Right lobe of liver (tissue), 4 donors: ENCODE results near the gene PRDX6.

Experiments
- POLR2A ChIP-seq: fragments of 450-650 bp; IDR thresholded peaks from one replicate; pipeline ENCODE4 v1.6.1; 2017; ENCODE audit warnings: antibody characterized with exemption, mild to moderate bottlenecking
- TF ChIP-seq, protein P1 (sequence below), 4 donors: fragments of 200-600 bp in 3 of 4; fragments of 450-650 bp in 1 of 4; IDR thresholded peaks; one replicate each; pipeline versions ENCODE4 v1.5.1 to v1.8.0; 2016 to 2022; ENCODE audit warnings: antibody characterized with exemption in 4 of 4, mild to moderate bottlenecking in 2 of 4
- donor health status: DM: no; HTN: no; CAD: no.
- donor health status: DM: no; HTN: no; CAD: no.
- donor health status: DM: no; HTN: yes; CAD: no.

DNA sequence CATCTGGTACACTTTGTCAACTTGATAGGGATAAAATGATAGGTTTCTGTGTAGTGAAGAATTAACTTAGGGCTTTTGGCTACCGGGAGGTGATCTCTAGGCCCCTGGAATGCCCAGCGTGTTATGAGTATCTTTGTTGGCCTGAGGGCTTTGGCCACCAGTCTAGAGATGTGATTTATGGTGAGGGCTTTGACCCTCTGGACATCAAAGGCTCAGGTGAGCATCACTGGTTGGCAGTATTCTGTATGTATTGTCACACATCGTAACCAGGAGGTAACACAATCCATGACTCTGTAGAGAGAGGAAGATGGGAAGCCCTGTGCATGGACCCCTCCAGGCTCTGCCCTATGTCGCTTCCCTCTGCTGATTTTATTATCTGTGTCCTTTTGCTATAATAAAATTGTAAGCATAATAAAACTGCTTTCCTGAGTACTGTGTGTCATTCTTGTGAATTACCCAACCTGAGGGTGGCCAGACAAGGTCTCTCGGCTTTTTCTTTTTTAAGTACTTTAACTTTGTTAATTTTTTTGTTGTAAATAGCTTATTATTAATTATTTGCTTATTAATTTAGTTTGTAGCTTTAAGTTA is 40.2 kb upstream of the PRDX6 start:
- TF ChIP-seq, protein P1, sequence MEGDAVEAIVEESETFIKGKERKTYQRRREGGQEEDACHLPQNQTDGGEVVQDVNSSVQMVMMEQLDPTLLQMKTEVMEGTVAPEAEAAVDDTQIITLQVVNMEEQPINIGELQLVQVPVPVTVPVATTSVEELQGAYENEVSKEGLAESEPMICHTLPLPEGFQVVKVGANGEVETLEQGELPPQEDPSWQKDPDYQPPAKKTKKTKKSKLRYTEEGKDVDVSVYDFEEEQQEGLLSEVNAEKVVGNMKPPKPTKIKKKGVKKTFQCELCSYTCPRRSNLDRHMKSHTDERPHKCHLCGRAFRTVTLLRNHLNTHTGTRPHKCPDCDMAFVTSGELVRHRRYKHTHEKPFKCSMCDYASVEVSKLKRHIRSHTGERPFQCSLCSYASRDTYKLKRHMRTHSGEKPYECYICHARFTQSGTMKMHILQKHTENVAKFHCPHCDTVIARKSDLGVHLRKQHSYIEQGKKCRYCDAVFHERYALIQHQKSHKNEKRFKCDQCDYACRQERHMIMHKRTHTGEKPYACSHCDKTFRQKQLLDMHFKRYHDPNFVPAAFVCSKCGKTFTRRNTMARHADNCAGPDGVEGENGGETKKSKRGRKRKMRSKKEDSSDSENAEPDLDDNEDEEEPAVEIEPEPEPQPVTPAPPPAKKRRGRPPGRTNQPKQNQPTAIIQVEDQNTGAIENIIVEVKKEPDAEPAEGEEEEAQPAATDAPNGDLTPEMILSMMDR (IDR thresholded peaks at IDR 0.05): no peak
- TF ChIP-seq POLR2A: no peak
